HG03039 (cell line): ENCODE results near the gene LGALS9C.
"Not testable (repeated sequence)": the region's sequence is repeated elsewhere in the genome, so short reads cannot be mapped to it uniquely, and the experiment has no call there.

Experiments
- ATAC-seq: cut with Tn5 transposase; IDR thresholded peaks from one replicate; pipeline ENCODE4 v1.9.1; 2021; ENCODE audit warnings: mild to moderate bottlenecking, moderate library complexity; ENCODE audit not compliant: unreplicated experiment

Gene LGALS9C

DNA sequence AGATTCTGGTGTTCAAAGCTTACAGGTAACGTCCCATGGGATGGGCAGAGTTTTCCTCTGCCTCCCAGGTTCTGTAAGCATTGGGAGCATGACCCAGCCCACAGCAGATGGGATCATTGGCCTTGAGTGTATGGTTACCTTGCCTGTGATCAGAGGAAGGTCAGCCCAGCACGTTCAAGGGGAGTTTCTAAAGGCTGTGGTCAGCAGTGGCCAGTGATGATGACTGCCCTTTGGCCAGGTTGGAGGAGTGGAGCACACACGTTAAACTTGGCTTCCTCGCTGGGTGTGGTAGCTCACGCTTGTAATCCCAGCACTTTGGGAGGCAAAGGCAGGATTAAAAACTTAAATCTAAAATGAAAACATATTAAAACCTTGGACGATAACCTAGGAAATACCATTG, 51.8 kb downstream of the LGALS9C start:
- ATAC-seq = not testable (repeated sequence)

DNA sequence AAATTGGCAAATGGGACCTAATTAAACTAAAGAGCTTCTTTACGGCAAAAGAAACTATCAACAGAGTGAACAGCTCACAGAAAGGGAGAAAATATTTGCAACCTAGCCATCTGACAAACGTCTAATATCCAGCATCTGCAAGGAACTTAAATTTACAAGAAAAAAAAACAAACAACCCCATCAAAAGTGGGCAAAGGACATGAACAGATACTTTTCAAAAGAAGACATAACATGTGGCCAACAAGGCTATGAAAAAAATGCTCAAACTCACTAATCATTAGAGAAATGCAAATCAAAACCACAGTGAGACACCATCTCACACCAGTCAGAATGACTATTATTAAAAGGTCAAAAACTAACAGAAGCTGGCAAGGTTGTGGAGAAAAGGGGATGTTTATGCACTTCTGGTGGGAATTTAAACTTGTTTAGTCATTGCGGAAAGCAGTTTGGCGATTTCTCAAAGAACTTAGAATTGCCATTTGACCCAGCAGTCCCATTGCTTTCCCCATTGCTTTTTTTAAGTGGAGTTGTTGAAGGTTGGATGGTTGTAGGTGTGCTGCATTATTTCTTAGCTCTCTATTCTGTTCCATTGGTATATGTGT, 52.4 kb downstream of the LGALS9C start:
- not testable (repeated sequence) for ATAC-seq

DNA sequence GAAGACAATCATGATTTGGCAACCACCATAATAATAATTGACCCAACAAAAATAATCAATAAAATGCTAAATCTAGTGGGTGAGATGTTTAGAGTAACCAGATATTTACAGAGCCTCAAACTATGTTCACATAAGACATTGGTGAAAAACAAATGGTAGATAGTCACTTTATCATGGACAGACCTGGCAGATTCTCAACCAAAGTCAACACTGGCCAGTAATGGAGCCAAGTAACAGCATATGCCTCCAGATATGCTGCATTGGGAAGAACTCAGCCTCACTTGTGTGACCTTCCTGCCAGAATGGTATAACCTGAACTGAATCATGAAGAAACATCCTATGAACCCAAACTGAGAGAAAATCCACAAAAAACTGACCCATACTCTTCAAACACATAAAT, 53.8 kb downstream of the LGALS9C start:
- ATAC-seq = not testable (repeated sequence)

DNA sequence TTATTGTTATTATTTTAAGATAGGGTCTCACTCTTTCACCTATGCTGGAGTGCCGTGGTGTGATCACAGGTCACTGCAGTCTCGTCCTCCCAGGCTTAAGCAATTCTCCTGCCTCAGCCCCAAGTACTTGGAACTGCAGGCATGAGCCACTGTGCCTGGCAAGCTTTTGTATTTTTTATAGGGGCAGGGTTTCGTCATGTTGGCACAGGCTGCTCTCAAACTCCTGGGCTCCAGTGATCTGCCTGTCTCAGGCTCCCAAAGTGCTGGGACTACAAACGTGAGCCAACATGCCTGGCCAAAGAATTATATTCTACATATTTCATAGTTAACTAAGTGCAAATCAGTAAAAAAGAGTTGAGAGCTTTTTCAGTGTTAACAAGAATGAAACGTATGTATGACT, 65.6 kb downstream of the LGALS9C start:
- not testable (repeated sequence) for ATAC-seq

DNA sequence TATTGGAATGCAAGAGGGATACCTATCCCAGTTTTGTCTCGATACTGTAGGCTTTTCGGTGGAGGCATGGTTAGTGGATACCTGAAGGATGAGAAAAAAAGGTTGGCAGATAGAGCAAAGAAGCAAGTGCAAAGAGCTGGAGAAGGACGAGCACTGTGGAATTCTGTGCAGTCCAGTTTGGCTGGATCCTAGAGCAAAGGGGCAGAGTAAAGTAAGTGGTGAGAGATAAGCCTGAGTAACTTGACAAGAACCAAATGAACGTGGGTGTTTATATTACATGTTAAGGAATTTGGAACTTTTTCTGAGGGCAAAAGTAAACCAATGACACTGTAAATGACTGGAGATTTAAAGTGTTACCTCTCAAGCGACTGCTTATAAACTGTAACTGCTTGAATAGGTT, 66.3 kb downstream of the LGALS9C start:
- ATAC-seq = not testable (repeated sequence)
